Upper lobe of right lung (tissue), 1 donor: ENCODE measurements around the gene DMRT1. TPM values are rescaled to one million over a fixed set of nuclear protein-coding genes. Genes with fewer than 3 reads are reported as not detected.

Source experiments
- ATAC-seq: fragments of 200-7000 bp; cut with Tn5 transposase; one replicate; pipeline ENCODE4 v1.9.1; 2020; ENCODE audit warnings: mild to moderate bottlenecking, moderate library complexity
- DNase-seq: peaks from one replicate; pipeline ENCODE4 v3.0.0-alpha.2; 2020
- H3K27ac ChIP-seq: fragments of 200-600 bp; one replicate; pipeline ENCODE4 v1.8.0; 2022
- H3K27me3 ChIP-seq: fragments of 200-600 bp; one replicate; pipeline ENCODE4 v1.8.0; 2022; ENCODE audit warnings: mild to moderate bottlenecking
- H3K36me3 ChIP-seq: fragments of 200-600 bp; one replicate; pipeline ENCODE4 v1.8.0; 2022
- H3K4me1 ChIP-seq: fragments of 200-600 bp; one replicate; pipeline ENCODE4 v1.8.0; 2022
- H3K4me3 ChIP-seq: fragments of 200-600 bp; one replicate; pipeline ENCODE4 v1.8.0; 2022; ENCODE audit warnings: mild to moderate bottlenecking
- H3K9me3 ChIP-seq: fragments of 200-600 bp; one replicate; pipeline ENCODE4 v1.8.0; 2022
- CTCF ChIP-seq: fragments of 200-600 bp; IDR thresholded peaks from one replicate; pipeline ENCODE4 v1.8.0; 2022; ENCODE audit warnings: antibody characterized with exemption
- intact Hi-C: fragments of 100-400 bp; cut with DNase I; formaldehyde crosslinking; loops from one replicate; pipeline ENCODE4 v1.11.0; 2022
- total RNA-seq: library from RNA; stranded (reverse); fragmentation: NEBNext Ultra II Directional; extraction: Animal tissue kit (Norgen Biotek cat#: 25700); gene quantifications from one replicate; pipeline ENCODE4 v1.2.1, GENCODE V29; 2021
- donor health status: DM: no; HTN: yes; CAD: no; lungs with severe emphysema.

Gene DMRT1
- total RNA-seq, 1 donor from 2014 or later: not detected

GRCh38 chr9:959914-960313, 118.4 kb downstream of the DMRT1 start:
- Histone ChIP-seq H3K4me1 (no peaks in the 10 kb centered on the region), H3K36me3 (no peaks in the 10 kb centered on the region), H3K27me3 (peaks cover 66% of the 10 kb centered on the region), H3K4me3 (no peak overlapping the region), H3K27ac (no peak overlapping the region), H3K9me3 (no peaks in the 10 kb centered on the region)
- TF ChIP-seq CTCF: no peak
- intact Hi-C loops: no loop called here
- no peak for ATAC-seq
- no peak for DNase-seq

GRCh38 chr9:962023-962422, 120.5 kb downstream of the DMRT1 start:
- DNase-seq (no peak), ATAC-seq (no peak)
- H3K9me3 ChIP-seq: no peaks in the 10 kb centered on the region
- H3K27me3 ChIP-seq: peaks cover 69% of the 10 kb centered on the region
- H3K4me3 ChIP-seq: no peak overlapping the region
- no peaks in the 10 kb centered on the region for H3K4me1 ChIP-seq
- no peak for TF ChIP-seq CTCF
- intact Hi-C loops: no loop called here
- H3K27ac ChIP-seq: no peak overlapping the region
- no peaks in the 10 kb centered on the region for H3K36me3 ChIP-seq

- Histone ChIP-seq H3K27me3 (peaks cover 95% of the 10 kb centered on the region), H3K27ac (no peak overlapping the region), H3K4me1 (no peaks in the 10 kb centered on the region), H3K36me3 (no peaks in the 10 kb centered on the region), H3K9me3 (no peaks in the 10 kb centered on the region), H3K4me3 (no peak overlapping the region)
- ATAC-seq: no peak
- intact Hi-C loops: no loop called here
- no peak for TF ChIP-seq CTCF
- no peak for DNase-seq
Measured at GRCh38 chr9:965497-965896, 124.0 kb downstream of the DMRT1 start.

GRCh38 chr9:966870-967269, 125.4 kb downstream of the DMRT1 start:
- no peak for TF ChIP-seq CTCF
- intact Hi-C loops: no loop called here
- Histone ChIP-seq H3K9me3 (no peaks in the 10 kb centered on the region), H3K4me1 (peaks cover 6% of the 10 kb centered on the region), H3K27me3 (peaks cover 98% of the 10 kb centered on the region), H3K4me3 (no peak overlapping the region), H3K36me3 (no peaks in the 10 kb centered on the region), H3K27ac (no peak overlapping the region)
- DNase-seq: no peak
- no peak for ATAC-seq

GRCh38 chr9:967436-967835, 125.9 kb downstream of the DMRT1 start:
- intact Hi-C loops: no loop called here
- no peak for ATAC-seq
- H3K4me3 ChIP-seq: no peak overlapping the region
- H3K36me3 ChIP-seq: no peaks in the 10 kb centered on the region
- H3K4me1 ChIP-seq: peaks cover 9% of the 10 kb centered on the region
- peaks cover 98% of the 10 kb centered on the region for H3K27me3 ChIP-seq
- DNase-seq: no peak
- H3K27ac ChIP-seq: no peak overlapping the region
- no peaks in the 10 kb centered on the region for H3K9me3 ChIP-seq
- no peak for TF ChIP-seq CTCF
